ENCODE results near the gene EXOC6B. TPM values are rescaled to one million over a fixed set of nuclear protein-coding genes. Genes with fewer than 3 reads are reported as not detected.

EXOC6B gene
- total RNA-seq, 1 donor from 2014 or later: 35.2 TPM

DNA sequence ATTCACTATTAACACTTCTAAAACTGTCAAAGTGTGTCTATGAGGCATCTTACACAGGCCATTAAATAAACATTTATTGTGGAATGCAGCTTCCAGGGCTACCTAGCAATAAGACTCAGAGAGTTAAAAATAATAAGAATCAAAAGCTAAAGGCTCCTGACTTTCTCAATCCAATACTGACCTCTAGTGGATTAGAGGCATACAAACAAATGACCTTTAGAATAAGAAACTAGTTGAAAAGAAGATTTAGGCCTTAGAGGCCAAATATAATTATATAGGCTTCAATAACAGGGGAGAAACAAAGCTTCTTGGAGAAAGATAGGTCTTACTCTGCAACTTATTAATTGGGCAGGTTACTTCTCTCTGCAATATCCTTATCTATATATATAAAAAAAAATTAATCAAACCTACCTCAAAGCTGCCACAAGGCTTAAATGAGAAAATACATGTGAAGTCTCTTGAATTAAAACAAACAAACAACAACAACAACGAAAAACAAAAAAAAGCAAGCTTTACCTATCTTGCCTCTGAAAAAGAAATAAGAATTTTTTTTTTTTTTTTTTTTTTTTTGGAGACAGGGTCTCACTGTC is 246.1 kb downstream of the EXOC6B start:
- intact Hi-C loops (cut with DNase I): loop anchor here (5.0 kb wide), 1 partner anchor 657 kb away; no protein-coding TSS in a partner anchor
- no peaks in the 10 kb centered on the region for H3K36me3 ChIP-seq
- H3K4me1 ChIP-seq: peaks cover 6% of the 10 kb centered on the region
- no peaks in the 10 kb centered on the region for H3K27me3 ChIP-seq
- TF ChIP-seq, protein P1, sequence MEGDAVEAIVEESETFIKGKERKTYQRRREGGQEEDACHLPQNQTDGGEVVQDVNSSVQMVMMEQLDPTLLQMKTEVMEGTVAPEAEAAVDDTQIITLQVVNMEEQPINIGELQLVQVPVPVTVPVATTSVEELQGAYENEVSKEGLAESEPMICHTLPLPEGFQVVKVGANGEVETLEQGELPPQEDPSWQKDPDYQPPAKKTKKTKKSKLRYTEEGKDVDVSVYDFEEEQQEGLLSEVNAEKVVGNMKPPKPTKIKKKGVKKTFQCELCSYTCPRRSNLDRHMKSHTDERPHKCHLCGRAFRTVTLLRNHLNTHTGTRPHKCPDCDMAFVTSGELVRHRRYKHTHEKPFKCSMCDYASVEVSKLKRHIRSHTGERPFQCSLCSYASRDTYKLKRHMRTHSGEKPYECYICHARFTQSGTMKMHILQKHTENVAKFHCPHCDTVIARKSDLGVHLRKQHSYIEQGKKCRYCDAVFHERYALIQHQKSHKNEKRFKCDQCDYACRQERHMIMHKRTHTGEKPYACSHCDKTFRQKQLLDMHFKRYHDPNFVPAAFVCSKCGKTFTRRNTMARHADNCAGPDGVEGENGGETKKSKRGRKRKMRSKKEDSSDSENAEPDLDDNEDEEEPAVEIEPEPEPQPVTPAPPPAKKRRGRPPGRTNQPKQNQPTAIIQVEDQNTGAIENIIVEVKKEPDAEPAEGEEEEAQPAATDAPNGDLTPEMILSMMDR (IDR thresholded peaks at IDR 0.05): peak; percentile 72
- H3K4me3 ChIP-seq: no peak overlapping the region
- no peak overlapping the region for H3K27ac ChIP-seq
- peak; percentile 63 for ATAC-seq
- DNase-seq: no peak
- no peaks in the 10 kb centered on the region for H3K9me3 ChIP-seq

DNA sequence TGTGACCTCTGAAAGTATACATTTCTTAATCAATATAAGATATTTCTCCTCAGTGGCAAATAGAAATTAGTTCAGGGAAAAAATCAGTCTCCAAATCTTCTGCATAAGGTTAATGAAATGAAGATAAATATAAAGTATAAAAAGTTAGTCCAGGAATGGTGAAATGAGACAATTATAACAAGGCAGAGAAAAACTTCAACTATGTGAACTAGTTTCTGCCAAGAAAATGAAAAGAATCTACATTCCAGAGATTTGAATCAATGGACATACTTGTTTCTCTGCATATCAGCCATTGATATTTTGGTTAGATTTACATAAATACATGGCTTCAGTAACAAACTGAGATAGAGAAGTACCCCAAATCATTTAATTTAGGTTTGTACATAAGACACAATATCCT is 249.0 kb downstream of the EXOC6B start:
- Histone ChIP-seq H3K4me3 (no peak overlapping the region), H3K27me3 (no peaks in the 10 kb centered on the region), H3K36me3 (no peaks in the 10 kb centered on the region), H3K4me1 (peaks cover 9% of the 10 kb centered on the region), H3K27ac (no peak overlapping the region), H3K9me3 (no peaks in the 10 kb centered on the region)
- intact Hi-C loops (cut with DNase I): no loop called here
- DNase-seq: no peak
- no peak for ATAC-seq
- TF ChIP-seq, protein P1 (IDR thresholded peaks at IDR 0.05): no peak

DNA sequence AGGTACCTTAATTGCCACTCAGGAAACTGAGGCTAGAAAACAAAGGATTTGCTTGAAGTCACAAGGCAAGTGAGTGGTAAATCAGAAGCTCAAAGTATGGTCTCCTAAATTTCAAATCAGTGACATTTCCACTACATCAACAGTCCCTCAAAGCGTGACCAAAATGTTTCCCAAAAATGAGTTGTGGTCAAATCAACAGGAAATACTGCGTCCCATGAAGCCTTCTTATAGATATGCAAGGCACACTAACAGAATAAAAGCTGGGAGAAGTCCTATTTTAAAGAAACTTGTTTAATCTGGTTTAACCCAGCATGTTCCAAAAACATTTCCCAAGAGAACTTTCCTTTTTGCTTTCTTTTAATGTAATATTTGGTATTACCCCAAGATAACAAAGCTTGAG is 249.4 kb downstream of the EXOC6B start:
- H3K4me1 ChIP-seq: peaks cover 9% of the 10 kb centered on the region
- no peak overlapping the region for H3K4me3 ChIP-seq
- intact Hi-C loops (cut with DNase I): no loop called here
- no peaks in the 10 kb centered on the region for H3K27me3 ChIP-seq
- no peak overlapping the region for H3K27ac ChIP-seq
- TF ChIP-seq, protein P1 (IDR thresholded peaks at IDR 0.05): no peak
- ATAC-seq (no peak), DNase-seq (no peak)
- H3K9me3 ChIP-seq: no peaks in the 10 kb centered on the region
- H3K36me3 ChIP-seq: no peaks in the 10 kb centered on the region

DNA sequence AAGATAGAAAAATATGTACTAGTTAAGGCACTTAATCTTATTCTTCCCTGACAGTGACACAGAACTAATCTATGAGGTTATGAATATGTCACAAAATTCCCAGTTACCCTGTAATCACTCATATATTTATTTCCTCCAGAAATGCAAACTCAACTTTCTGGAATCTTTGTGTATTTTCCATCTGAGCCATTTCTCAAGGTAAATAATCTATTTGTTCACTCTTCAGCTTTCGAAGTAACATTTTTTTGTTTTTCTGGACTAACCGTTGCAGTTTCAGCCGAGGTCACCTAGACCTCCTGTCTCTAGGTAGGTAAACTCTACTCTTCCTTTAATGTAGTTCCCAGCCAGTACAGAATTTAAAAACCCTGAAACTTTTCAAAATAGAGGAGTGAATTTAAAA is 250.9 kb downstream of the EXOC6B start:
- H3K36me3 ChIP-seq: no peaks in the 10 kb centered on the region
- no peaks in the 10 kb centered on the region for H3K27me3 ChIP-seq
- no peak overlapping the region for H3K27ac ChIP-seq
- peaks cover 9% of the 10 kb centered on the region for H3K4me1 ChIP-seq
- no peak overlapping the region for H3K4me3 ChIP-seq
- ATAC-seq (no peak), DNase-seq (no peak)
- H3K9me3 ChIP-seq: no peaks in the 10 kb centered on the region
- intact Hi-C loops (cut with DNase I): no loop called here
- TF ChIP-seq, protein P1 (IDR thresholded peaks at IDR 0.05): no peak

DNA sequence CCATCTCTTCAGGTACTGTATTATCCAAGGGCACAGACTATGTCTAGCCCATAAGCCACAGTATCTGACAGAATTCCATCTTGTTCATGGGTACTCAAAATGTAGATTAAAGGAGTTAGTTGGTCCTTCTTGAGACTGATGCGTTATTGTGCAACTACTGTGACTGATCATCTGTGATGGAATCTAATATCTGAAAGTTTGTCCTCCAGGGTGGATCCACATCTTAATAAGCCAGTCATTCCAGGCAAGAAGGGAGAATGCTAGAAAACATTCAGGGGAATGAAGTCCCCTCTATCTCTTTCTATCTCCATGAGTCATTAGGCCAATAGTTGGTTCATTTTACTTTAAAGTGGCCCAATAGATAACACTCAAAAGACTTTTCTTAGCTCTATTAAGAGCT is 252.6 kb downstream of the EXOC6B start:
- Histone ChIP-seq H3K36me3 (no peaks in the 10 kb centered on the region), H3K4me3 (no peak overlapping the region), H3K27me3 (no peaks in the 10 kb centered on the region), H3K9me3 (no peaks in the 10 kb centered on the region), H3K4me1 (peaks cover 9% of the 10 kb centered on the region), H3K27ac (no peak overlapping the region)
- no peak for DNase-seq
- no peak for ATAC-seq
- intact Hi-C loops (cut with DNase I): no loop called here
- TF ChIP-seq, protein P1 (IDR thresholded peaks at IDR 0.05): no peak

DNA sequence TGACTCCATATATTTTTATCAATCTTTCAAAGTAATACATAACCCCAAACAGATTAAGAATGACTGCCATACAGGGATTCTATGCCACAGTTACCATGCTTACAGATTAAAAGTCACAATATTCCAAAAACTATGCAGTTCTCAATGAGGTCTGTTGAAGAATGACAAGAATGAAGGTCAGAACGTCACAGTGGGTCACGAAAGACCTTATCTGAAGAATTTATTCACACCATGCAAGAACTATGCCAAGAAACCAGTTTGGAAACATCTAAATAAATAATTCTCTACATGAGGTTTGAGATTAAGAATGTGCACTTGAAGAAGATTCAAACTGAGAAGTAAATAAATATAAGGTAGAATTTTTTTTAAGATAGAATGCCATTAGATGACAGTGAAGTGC is 253.3 kb downstream of the EXOC6B start:
- intact Hi-C loops (cut with DNase I): no loop called here
- ATAC-seq: no peak
- TF ChIP-seq, protein P1 (IDR thresholded peaks at IDR 0.05): no peak
- no peaks in the 10 kb centered on the region for H3K9me3 ChIP-seq
- no peaks in the 10 kb centered on the region for H3K36me3 ChIP-seq
- H3K4me1 ChIP-seq: peaks cover 9% of the 10 kb centered on the region
- H3K27ac ChIP-seq: no peak overlapping the region
- no peak for DNase-seq
- H3K27me3 ChIP-seq: no peaks in the 10 kb centered on the region
- no peak overlapping the region for H3K4me3 ChIP-seq

Measured in upper lobe of right lung (tissue), 1 donor.